ENCODE data around the gene CNOT6.
"Not testable (repeated sequence)": the region's sequence is repeated elsewhere in the genome, so short reads cannot be mapped to it uniquely, and the experiment has no call there.

The CNOT6 gene

DNA sequence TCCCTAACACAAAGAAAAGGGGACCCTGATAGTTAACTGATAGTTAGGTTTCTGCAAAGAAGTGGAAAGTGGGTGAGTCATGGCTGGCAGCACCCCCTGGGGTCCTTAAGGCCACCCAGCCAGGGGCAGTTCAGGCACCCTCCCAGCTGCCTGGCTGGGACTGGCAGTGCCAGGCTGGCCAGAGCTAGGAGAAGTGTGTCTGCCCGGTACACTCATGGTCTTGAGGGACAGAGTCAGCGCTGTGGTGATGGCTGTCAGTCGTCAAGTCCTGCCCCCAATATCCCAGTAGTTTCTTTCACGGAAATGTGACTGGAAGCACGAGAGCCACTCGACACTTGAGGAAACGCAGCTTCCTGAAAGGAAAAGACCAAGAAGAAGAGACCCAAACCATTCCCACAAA lies 22.3 kb upstream of the CNOT6 start:
- DNase-seq: no peak

- DNase-seq: no peak
Measured at GRCh38 chr5:180472269-180472668, 21.9 kb upstream of the CNOT6 start.

DNA sequence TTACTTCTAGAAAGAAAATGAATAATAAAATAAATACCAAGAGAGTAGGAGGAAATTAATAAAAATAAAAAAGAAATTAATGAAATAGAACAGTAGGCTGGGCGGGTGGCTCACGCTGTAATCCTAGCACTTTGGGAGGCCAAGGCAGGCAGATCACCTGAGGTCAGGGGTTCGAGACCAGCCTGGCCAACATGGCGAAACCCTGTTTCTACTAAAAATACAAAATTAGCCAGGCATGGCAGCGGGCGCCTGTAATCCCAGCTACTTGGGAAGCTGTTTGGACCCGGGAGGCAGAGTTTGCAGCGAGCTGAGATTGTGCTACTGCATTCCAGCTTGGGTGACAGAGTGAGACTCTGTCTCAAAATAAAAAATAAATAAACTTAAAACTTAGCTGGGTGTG lies 20.8 kb upstream of the CNOT6 start:
- not testable (repeated sequence) for DNase-seq

DNA sequence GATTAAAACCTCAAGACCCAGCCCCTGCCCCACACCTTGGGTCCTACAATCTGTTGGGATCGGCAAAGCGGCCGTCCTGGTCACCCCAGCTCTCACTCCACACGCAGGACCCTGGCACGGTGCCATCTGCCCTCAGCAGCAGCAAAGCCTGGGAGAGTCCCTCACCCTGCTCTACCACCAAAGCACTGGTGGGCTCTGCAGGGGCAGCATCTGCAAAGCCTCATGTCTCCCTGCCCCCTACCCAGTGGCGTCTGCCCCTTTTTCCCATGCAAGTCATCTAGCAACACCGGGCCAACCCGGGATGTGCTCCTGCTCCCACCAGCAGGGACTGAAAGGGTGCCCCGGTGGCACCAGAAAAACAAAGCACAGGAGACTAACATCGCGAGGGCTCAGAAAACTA lies 19.6 kb upstream of the CNOT6 start:
- DNase-seq: no peak

GRCh38 chr5:180475969-180476524 lies 18.1 kb upstream of the CNOT6 start:
- DNase-seq: not testable (repeated sequence)

DNA sequence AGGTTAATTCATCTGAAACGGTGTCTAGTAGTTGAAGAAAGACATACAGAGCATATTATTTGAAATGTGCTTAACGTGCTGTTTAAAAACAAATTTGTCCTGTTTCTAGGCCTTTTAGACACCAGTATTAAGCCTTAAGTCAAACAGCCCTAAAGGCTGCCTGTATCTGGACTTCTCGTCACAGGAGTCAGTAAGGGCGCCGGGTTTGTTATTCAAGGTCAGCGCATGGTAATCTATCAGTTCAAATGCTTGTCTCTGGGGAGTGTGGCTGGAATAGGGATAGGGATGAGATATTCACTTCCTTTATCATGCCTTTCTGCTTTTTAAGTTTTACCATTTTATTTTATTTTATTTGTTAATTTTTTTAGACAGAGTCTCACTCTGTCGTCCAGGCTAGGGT lies 9.4 kb upstream of the CNOT6 start:
- no peak for DNase-seq

GRCh38 chr5:180486636-180487149 lies 7.5 kb upstream of the CNOT6 start:
- no peak for DNase-seq

DNA sequence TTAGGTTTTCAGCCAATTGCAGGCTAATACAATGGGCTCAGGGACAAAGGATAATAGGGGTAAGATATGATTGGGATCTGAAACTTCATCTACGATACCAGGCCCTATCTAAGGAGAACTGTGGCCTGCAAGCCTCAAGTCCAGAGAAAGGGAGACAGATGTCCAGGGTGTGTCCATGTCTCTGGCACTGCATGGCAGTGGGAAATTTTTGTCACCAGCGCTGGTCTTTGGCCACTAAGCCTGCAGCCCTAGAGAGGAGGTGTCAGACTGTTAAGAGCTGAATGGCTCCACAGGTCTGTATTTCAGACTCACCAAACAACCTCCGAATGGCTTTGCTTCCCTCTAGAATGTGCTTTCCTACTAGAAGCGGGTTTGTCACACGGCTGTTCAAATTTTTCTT lies 6.6 kb upstream of the CNOT6 start:
- DNase-seq: no peak

- no peak for DNase-seq
Measured at GRCh38 chr5:180491496-180491895, 2.7 kb upstream of the CNOT6 start.

GRCh38 chr5:180492226-180492903 lies 1.8 kb upstream of the CNOT6 start:
- no peak for DNase-seq

GRCh38 chr5:180494510-180495181 lies 467 bp downstream of the CNOT6 start:
- peak; percentile 33 for DNase-seq

GRCh38 chr5:180495292-180495691 lies 1.1 kb downstream of the CNOT6 start:
- DNase-seq: no peak

DNA sequence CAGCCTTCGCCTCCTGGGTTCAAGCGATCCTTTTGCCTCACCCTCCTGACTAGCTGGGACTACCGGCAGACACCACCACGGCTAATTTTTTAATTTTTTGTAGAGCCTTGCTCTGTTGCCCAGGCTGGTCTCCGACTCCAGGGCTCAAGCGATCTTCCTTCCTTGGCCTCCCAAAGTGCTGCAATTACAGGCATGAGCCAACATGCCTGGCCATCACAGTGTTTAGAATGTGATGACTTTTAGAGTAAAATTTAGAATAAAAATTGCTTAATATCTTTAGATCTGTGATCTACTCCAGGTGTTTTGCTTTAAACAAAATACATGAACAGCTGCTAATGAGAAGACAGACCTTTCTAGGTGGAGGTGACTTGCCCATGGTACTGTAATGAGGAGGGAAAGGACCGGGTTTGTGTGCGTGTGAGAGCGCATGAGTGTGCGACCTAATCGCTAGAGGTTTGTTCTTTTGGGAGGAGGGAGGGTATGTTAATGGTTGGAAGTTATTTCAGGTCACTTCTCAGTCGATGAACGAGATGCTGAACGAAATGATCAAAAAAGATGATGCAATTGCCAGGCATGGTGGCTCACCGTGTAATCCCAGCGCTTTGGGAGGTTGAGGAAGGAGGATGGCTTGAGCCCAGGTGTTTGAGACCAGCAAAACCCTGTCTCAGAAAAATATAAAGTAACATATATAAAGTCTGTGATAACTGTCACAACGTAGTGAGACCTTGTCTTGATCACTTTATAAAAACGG lies 2.0 kb downstream of the CNOT6 start:
- DNase-seq: no peak

GRCh38 chr5:180496806-180497205 lies 2.6 kb downstream of the CNOT6 start:
- DNase-seq: not testable (repeated sequence)

- not testable (repeated sequence) for DNase-seq
Measured at GRCh38 chr5:180497865-180498264, 3.7 kb downstream of the CNOT6 start.

GRCh38 chr5:180498378-180498777 lies 4.2 kb downstream of the CNOT6 start:
- no peak for DNase-seq

- DNase-seq: no peak
Measured at GRCh38 chr5:180499684-180500083, 5.5 kb downstream of the CNOT6 start.

- DNase-seq: not testable (repeated sequence)
Measured at GRCh38 chr5:180500300-180500699, 6.1 kb downstream of the CNOT6 start.

DNA sequence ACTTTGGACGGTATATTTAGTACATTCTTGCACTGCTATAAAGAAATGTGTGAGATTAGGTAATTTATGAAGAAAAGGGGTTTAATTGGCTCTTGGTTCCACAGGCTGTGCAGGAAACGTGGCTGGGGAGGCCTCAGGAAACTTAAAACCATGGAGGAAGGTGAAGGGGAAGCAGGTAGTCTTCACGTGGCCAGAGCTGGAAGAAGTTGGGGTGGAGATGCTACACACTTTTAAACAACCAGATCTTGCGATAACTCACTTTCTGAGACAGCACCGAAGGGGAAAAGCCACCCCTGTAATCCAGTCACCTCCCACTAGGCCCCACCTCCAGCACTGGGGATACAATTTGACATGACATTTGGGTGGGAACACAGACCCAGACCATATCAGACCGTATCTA lies 13.5 kb downstream of the CNOT6 start:
- no peak for DNase-seq

DNA sequence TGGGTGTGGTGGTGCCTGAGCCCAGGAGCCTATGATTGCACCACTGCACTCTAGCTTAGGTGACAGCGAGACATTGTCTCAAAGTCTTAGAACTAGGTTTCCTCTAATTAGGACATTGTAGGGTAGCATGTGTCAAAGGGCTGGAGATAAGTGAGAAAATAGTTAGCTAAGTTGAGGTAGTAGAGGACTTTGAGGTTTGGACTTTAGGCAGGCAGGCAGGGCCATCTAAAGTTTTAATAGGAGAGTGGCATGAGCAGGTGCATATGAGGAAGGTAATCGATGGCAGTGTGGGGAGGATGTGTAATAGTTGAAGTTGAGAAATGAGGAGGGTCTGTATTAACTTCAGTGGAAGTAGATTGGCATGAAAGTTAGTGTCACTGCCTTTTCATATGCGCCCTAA lies 21.1 kb downstream of the CNOT6 start:
- DNase-seq: no peak

DNA sequence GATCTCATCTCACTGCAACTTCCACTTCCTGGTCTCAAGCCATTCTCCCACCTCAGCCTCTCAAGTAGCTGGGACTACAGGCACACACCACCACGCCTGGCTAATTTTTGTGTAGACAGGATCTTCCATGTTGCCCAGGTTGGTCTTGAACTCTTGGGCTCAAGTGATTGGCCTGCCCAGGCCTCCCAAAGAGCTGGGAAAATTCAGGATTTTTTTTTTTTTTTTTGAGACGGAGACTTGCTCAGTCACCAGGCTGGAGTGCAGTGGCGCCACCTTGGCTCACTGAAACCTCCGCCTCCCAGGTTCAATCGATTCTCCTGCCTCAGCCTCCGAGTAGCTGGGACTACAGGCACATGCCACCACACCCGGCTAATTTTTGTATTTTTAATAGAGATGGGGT lies 21.8 kb downstream of the CNOT6 start:
- DNase-seq: not testable (repeated sequence)

DNA sequence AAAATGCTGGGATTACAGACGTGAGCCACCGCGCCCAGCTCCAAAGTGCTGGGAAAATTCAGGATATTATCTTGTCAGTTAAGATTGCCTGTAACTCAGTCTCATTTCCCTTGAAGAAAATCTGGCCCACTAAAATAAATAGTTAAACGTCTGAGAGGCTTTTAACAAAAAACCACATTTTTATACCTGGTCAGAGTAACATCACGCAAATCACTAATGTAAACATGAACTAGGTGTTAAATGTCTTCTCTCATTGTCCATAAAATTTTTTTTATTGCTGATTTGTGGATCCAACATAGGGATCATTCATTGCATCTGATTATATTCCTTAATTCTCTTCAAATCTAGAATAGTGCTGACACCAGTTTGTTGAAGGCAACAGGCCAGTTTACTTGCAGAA lies 22.3 kb downstream of the CNOT6 start:
- DNase-seq: no peak

GRCh38 chr5:180519098-180519497 lies 24.9 kb downstream of the CNOT6 start:
- no peak for DNase-seq

DNA sequence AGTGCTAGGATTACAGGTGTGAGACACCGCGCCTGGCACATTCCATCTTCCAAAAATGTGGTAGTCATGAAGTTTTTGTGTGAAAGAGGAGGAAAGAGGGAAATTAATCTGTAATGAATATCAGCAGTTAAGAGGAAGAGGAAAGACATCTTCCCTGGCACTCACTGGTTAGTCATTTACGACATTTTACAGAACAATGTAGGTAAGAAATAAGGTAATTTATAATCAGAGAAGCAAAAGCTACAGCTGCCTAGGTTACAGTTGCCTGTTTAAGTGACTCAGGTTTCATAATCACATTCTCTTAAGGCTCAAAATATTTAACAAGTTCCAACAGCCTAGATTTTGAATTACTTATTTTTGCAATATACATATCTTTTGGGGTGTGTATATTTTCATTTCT lies 26.9 kb downstream of the CNOT6 start:
- DNase-seq: no peak

Measured in CD4-positive, alpha-beta T cell treated with Interleukin-4 for 4 hours (primary cell).